Vagina (tissue), 2 donors: ENCODE data around the gene DGKI.

Experiments
- CTCF ChIP-seq, 3 experiments: fragments of 450-650 bp in 2 of 3; fragments of 200-600 bp in 1 of 3; sonication (generic) in 1 of 3; IDR thresholded peaks; one replicate each; pipeline ENCODE4 v1.5.1; 2017 to 2019; ENCODE audit warnings: antibody characterized with exemption in 3 of 3, mild to moderate bottlenecking in 2 of 3, moderate library complexity in 2 of 3
- POLR2A ChIP-seq, 2 donors: fragments of 450-650 bp; IDR thresholded peaks; one replicate each; pipeline ENCODE4 v1.6.1; 2017; ENCODE audit warnings: antibody characterized with exemption in 2 of 2, mild to moderate bottlenecking in 2 of 2, moderate library complexity in 2 of 2
- POLR2AphosphoS5 ChIP-seq, 2 donors: sonication (generic); formaldehyde crosslinking; IDR thresholded peaks; one replicate each; pipeline ENCODE4 v1.9.0; 2017; ENCODE audit warnings: antibody characterized with exemption in 2 of 2, mild to moderate bottlenecking in 2 of 2, low read depth in 1 of 2; ENCODE audit not compliant: insufficient read depth in 1 of 2

GRCh38 chr7:137578541-137578940 lies 268.2 kb downstream of the DGKI start:
- TF ChIP-seq CTCF (IDR thresholded peaks at IDR 0.05) (no peak), POLR2A (IDR thresholded peaks at IDR 0.05) (no peak), POLR2AphosphoS5 (IDR thresholded peaks at IDR 0.05; ENCODE audit: insufficient read depth in 1 of 2, low read depth in 1 of 2) (no peak)
